B cell (primary cell): ENCODE data around the gene CD59. TPM values are rescaled to one million over a fixed set of nuclear protein-coding genes. Genes with fewer than 3 reads are reported as not detected.

Experiments used
- ATAC-seq: fragments of 200-7000 bp; cut with Tn5 transposase; one replicate; pipeline ENCODE4 v1.10.0; 2021; ENCODE audit warnings: low read depth, mild to moderate bottlenecking, moderate number of reproducible peaks, moderate library complexity
- CTCF ChIA-PET: fragments of 350-600 bp; sonication (Branson Sonifier 250); formaldehyde crosslinking; loops from one replicate; lab custom pipeline; 2021; ENCODE audit warnings: antibody characterized with exemption, inconsistent platforms; lab: Charles Lee
- POLR2A ChIA-PET: fragments of 350-600 bp; sonication (Branson Sonifier 250); formaldehyde crosslinking; loops from one replicate; lab custom pipeline; 2021; ENCODE audit warnings: antibody characterized with exemption; lab: Charles Lee
- DNase-seq: peaks from one replicate; pipeline ENCODE4 v3.0.0; 2013
- H2AFZ ChIP-seq: 2 replicates; pipeline ENCODE4 v1.6.1; 2012; ENCODE audit warnings: mild to moderate bottlenecking, low read depth, low read length; ENCODE audit not compliant: insufficient read depth, poor library complexity, severe bottlenecking
- H3K27ac ChIP-seq, 2 donors: 1 replicate in 1 of 2; 2 replicates in 1 of 2; pipeline ENCODE4 v1.5.1; 2012 to 2013; ENCODE audit warnings: low read length in 2 of 2, mild to moderate bottlenecking in 2 of 2, moderate library complexity in 1 of 2
- H3K27me3 ChIP-seq, 4 experiments: fragments of 200-600 bp in 1 of 4; sonication (generic) in 1 of 4; replicated peaks in 1 of 4; 1 replicate in 2 of 4; 2 replicates in 2 of 4; pipeline versions ENCODE4 v1.6.1 to v1.7.0; 2013 to 2016; ENCODE audit warnings: low read length in 3 of 4, mild to moderate bottlenecking in 2 of 4, mixed read lengths in 1 of 4, moderate library complexity in 1 of 4; ENCODE audit not compliant: insufficient read depth in 4 of 4, control insufficient read depth in 3 of 4; ENCODE audit errors: control extremely low read depth in 1 of 4
- H3K36me3 ChIP-seq, 2 experiments: replicated peaks in 1 of 2; 1 replicate in 1 of 2; 2 replicates in 1 of 2; pipeline versions ENCODE4 v1.6.1 to v1.7.1; 2013; ENCODE audit warnings: low read length in 1 of 2; ENCODE audit not compliant: insufficient read depth in 2 of 2, control insufficient read depth in 1 of 2; ENCODE audit errors: control extremely low read depth in 1 of 2, extremely low read depth in 1 of 2
- H3K4me1 ChIP-seq, 2 donors: fragments of 200-600 bp in 1 of 2; sonication (generic) in 1 of 2; 1 replicate in 1 of 2; 2 replicates in 1 of 2; pipeline versions ENCODE4 v1.5.1 to v1.6.1; 2013 to 2017; ENCODE audit warnings: low read length in 2 of 2; ENCODE audit not compliant: control insufficient read depth in 2 of 2, insufficient read depth in 2 of 2
- H3K4me2 ChIP-seq: replicated peaks from 2 replicates; pipeline ENCODE3; 2012; ENCODE audit warnings: mild to moderate bottlenecking, low read depth, low read length; ENCODE audit not compliant: poor library complexity, severe bottlenecking
- H3K4me3 ChIP-seq, 5 experiments: fragments of 200-600 bp in 1 of 5; sonication (generic) in 1 of 5; 1 replicate in 3 of 5; 2 replicates in 2 of 5; pipeline versions ENCODE4 v1.5.1 to v1.7.0; 2011 to 2016; ENCODE audit warnings: low read length in 4 of 5, mild to moderate bottlenecking in 4 of 5, low read depth in 2 of 5, control low read depth in 1 of 5, moderate library complexity in 1 of 5; ENCODE audit not compliant: insufficient read depth in 1 of 5; ENCODE audit errors: control extremely low read depth in 1 of 5, extremely low read depth in 1 of 5
- H3K79me2 ChIP-seq: fragments of 200-600 bp; sonication (generic); one replicate; pipeline ENCODE4 v1.6.0; 2016; ENCODE audit warnings: low read length; ENCODE audit not compliant: control insufficient read depth, insufficient read depth
- H3K9ac ChIP-seq: fragments of 200-600 bp; sonication (generic); 2 replicates; pipeline ENCODE4 v1.6.1; 2017; ENCODE audit warnings: mild to moderate bottlenecking, low read length, moderate library complexity
- H3K9me3 ChIP-seq, 3 donors: one replicate each; pipeline versions ENCODE4 v1.6.1 to v1.7.1; 2013; ENCODE audit warnings: low read length in 2 of 3; ENCODE audit not compliant: control insufficient read depth in 2 of 3, insufficient read depth in 1 of 3; ENCODE audit errors: control extremely low read depth in 1 of 3
- H4K20me1 ChIP-seq: 2 replicates; pipeline ENCODE4 v1.6.0; 2012; ENCODE audit warnings: mild to moderate bottlenecking, low read length; ENCODE audit not compliant: insufficient read depth, control insufficient read depth, poor library complexity, severe bottlenecking
- H3K27ac Mint-ChIP-seq: one replicate; pipeline ENCODE4 v1.8.0; 2021; ENCODE audit warnings: mixed read lengths
- H3K27me3 Mint-ChIP-seq: one replicate; pipeline ENCODE4 v1.8.0; 2021; ENCODE audit warnings: mixed read lengths
- H3K4me1 Mint-ChIP-seq: one replicate; pipeline ENCODE4 v1.8.0; 2021; ENCODE audit warnings: mixed read lengths
- H3K4me3 Mint-ChIP-seq: one replicate; pipeline ENCODE4 v1.8.0; 2021; ENCODE audit warnings: mixed read lengths
- H3K9me3 Mint-ChIP-seq: one replicate; pipeline ENCODE4 v1.8.0; 2022; ENCODE audit warnings: mixed read lengths; ENCODE audit not compliant: insufficient read depth
- CTCF ChIP-seq: fragments of 200-600 bp; IDR thresholded peaks from one replicate; pipeline ENCODE4 v1.8.0; 2022; ENCODE audit warnings: antibody characterized with exemption, mild to moderate bottlenecking
- EZH2 ChIP-seq: IDR thresholded peaks from 2 replicates; pipeline ENCODE4 v1.6.1; 2012; ENCODE audit warnings: borderline replicate concordance, low read depth, mild to moderate bottlenecking, moderate library complexity, low read length; ENCODE audit not compliant: insufficient read depth, poor library complexity, severe bottlenecking
- WGBS: methylation state at CpG from one replicate; pipeline ENCODE4 v1.1.5; 2013; ENCODE audit warnings: missing lambda C conversion rate; ENCODE audit not compliant: insufficient coverage; 5-methylcytosine and 5-hydroxymethylcytosine counted together
- intact Hi-C: fragments of 100-400 bp; cut with micrococcal nuclease; formaldehyde crosslinking; loops from one replicate; pipeline ENCODE4 v1.10.0; 2022
- polyA plus RNA-seq: library from polyadenylated mRNA; depleted of rRNA; stranded (reverse); fragments of >200 nt; gene quantifications from 2 replicates; pipeline ENCODE4 v1.2.3, GENCODE V29; 2012
- total RNA-seq, 2 donors: library from RNA; stranded (reverse); fragments of 120-200 nt in 1 of 2; gene quantifications; 1 replicate in 1 of 2; 2 replicates in 1 of 2; pipeline versions ENCODE4 v1.2.3 to v1.2.4, GENCODE V29; 2013 to 2022

CD59 gene
- total and polyA plus RNA-seq, 2 donors (not counting 1 experiment from before 2014, with no cell fraction given) = 10.9 to 41.3 TPM

DNA sequence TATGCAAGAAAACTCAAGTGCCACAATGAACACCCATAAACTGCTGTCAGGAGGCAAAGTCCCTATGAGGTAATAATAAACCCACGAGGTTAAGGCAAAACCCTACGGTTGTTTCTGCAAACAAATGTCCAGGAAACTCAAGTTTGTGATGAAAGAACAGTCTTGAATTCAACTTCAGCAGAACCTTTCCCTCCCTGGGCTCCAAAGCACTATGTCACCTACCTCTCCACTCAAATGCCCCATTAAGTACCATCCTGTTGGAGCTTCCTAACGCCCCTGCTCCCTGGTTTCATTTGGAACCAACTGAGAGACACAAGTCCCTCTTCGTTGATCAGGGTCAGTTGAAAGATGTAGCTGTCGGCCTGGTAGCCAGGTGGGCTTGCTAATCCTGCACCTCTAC is 33.0 kb downstream of the CD59 start:
- ChIA-PET POLR2A (no interaction called here), CTCF (no interaction called here)
- Mint-ChIP-seq H3K27me3 (no peaks in the 10 kb centered on the region), H3K9me3 (no peaks in the 10 kb centered on the region), H3K4me1 (peaks cover 13% of the 10 kb centered on the region), H3K27ac (no peak overlapping the region), H3K4me3 (no peak overlapping the region)
- Histone ChIP-seq H3K27me3 (peaks cover 0 to 10% (median 3%) of the 10 kb centered on the region in 4 experiments), H3K4me3 (no peak overlapping the region), H3K9ac (no peak overlapping the region), H3K79me2 (no peaks in the 10 kb centered on the region), H4K20me1 (no peaks in the 10 kb centered on the region), H3K27ac (no peak overlapping the region), H3K4me1 (peaks cover 6 to 14% of the 10 kb centered on the region in 2 donors), H3K9me3 (peaks cover 0 to 4% (median 0%) of the 10 kb centered on the region in 3 donors), H3K4me2 (no peak overlapping the region), H2AFZ (no peak overlapping the region), H3K36me3 (no peaks in the 10 kb centered on the region)
- intact Hi-C loops = no loop called here
- ATAC-seq = no peak
- TF ChIP-seq EZH2 (no peak), CTCF (no peak)
- no peak for DNase-seq
- WGBS = 100% methylated on average over 1 of the region's 5 CpGs

- Histone ChIP-seq H3K27ac (no peak overlapping the region), H2AFZ (peak overlapping the region; percentile 71), H3K9ac (peak overlapping the region; percentile 64), H3K4me1 (peaks cover 6 to 14% of the 10 kb centered on the region in 2 donors), H3K79me2 (no peaks in the 10 kb centered on the region), H4K20me1 (no peaks in the 10 kb centered on the region), H3K36me3 (no peaks in the 10 kb centered on the region), H3K4me3 (peak overlapping the region; percentile 53 to 74 (median 60)), H3K9me3 (peaks cover 0 to 4% (median 0%) of the 10 kb centered on the region in 3 donors), H3K4me2 (peak overlapping the region; percentile 84), H3K27me3 (peaks cover 0 to 14% (median 3%) of the 10 kb centered on the region in 4 experiments)
- CTCF ChIA-PET = interaction anchor here (0.6 to 1.6 kb wide), 6 partner anchors 16 to 339 kb away, joined by 3 to 7 read pairs (median 3); no protein-coding TSS in a partner anchor
- 57% methylated on average over 1 of the region's 7 CpGs for WGBS
- TF ChIP-seq CTCF (no peak), EZH2 (no peak)
- no peak for DNase-seq
- Mint-ChIP-seq H3K4me3 (peak overlapping the region; percentile 93), H3K9me3 (no peaks in the 10 kb centered on the region), H3K27ac (no peak overlapping the region), H3K27me3 (no peaks in the 10 kb centered on the region), H3K4me1 (peaks cover 13% of the 10 kb centered on the region)
- POLR2A ChIA-PET = no interaction called here
- intact Hi-C loops = loop anchor here (1.0 to 2.0 kb wide), 5 partner anchors 35 to 663 kb away; partner anchors contain the start of genes CD59, HIPK3, NAT10 and TCP11L1
- no peak for ATAC-seq
Measured at GRCh38 chr11:33701302-33702230, 34.7 kb downstream of the CD59 start.
